A673 (cell line): Measurements from ENCODE around the gene CHRNE. TPM values are rescaled to one million over a fixed set of nuclear protein-coding genes. Genes with fewer than 3 reads are reported as not detected.
"Not testable (repeated sequence)": the region's sequence is repeated elsewhere in the genome, so short reads cannot be mapped to it uniquely, and the experiment has no call there.

Experiments used
- BruUV-seq: library from RNA; stranded (reverse); fragments of 400-500 nt; replicated peaks from 2 replicates; lab custom pipeline; 2021; lab: Mats Ljungman, UMichigan
- CTCF ChIA-PET: fragments of 300-600 bp; sonication (Branson Sonifier 250); formaldehyde crosslinking; loops from one replicate; lab custom pipeline; 2022; ENCODE audit warnings: antibody characterized with exemption; lab: Charles Lee
- POLR2A ChIA-PET: fragments of 300-600 bp; sonication (Branson Sonifier 250); formaldehyde crosslinking; loops from one replicate; lab custom pipeline; 2022; ENCODE audit warnings: antibody characterized with exemption; ENCODE audit not compliant: low non-redundant PET; lab: Charles Lee
- DNase-seq: peaks from one replicate; pipeline ENCODE4 v3.0.0-alpha.2; 2015; ENCODE audit warnings: low spot score
- H3K27ac ChIP-seq: fragments of 200-600 bp; sonication (generic); 2 replicates; pipeline ENCODE4 v1.5.1; 2016; ENCODE audit warnings: mixed run types, low read depth, mild to moderate bottlenecking, mixed read lengths, antibody characterized with exemption, low read length; ENCODE audit not compliant: poor library complexity, severe bottlenecking
- H3K27me3 ChIP-seq: fragments of 200-600 bp; sonication (generic); replicated peaks from 2 replicates; pipeline ENCODE4 v1.6.1; 2017; ENCODE audit warnings: mixed run types, low read depth, mild to moderate bottlenecking, mixed read lengths, antibody characterized with exemption, low read length; ENCODE audit not compliant: insufficient read depth, poor library complexity
- H3K36me3 ChIP-seq: fragments of 200-600 bp; sonication (generic); 2 replicates; pipeline ENCODE4 v1.6.1; 2016; ENCODE audit warnings: mixed run types, mild to moderate bottlenecking, mixed read lengths, antibody characterized with exemption, low read length; ENCODE audit not compliant: insufficient read depth, poor library complexity, severe bottlenecking
- H3K4me1 ChIP-seq: fragments of 200-600 bp; sonication (generic); 2 replicates; pipeline ENCODE4 v1.6.1; 2017; ENCODE audit warnings: mixed run types, mild to moderate bottlenecking, mixed read lengths, antibody characterized with exemption, low read length; ENCODE audit not compliant: insufficient read depth, poor library complexity, severe bottlenecking
- H3K4me3 ChIP-seq: fragments of 200-600 bp; sonication (generic); 2 replicates; pipeline ENCODE4 v1.5.1; 2016; ENCODE audit warnings: low read depth, mixed run types, mild to moderate bottlenecking, mixed read lengths, low read length; ENCODE audit not compliant: poor library complexity, severe bottlenecking
- H3K9me3 ChIP-seq: fragments of 200-600 bp; sonication (generic); 2 replicates; pipeline ENCODE4 v1.6.1; 2016; ENCODE audit warnings: mixed run types, low read depth, mild to moderate bottlenecking, mixed read lengths, antibody characterized with exemption, low read length; ENCODE audit not compliant: poor library complexity, severe bottlenecking
- EZH2 ChIP-seq: fragments of 200-600 bp; sonication (generic); IDR thresholded peaks from 2 replicates; pipeline ENCODE4 v1.6.1; 2017; ENCODE audit warnings: borderline replicate concordance, low read depth, mild to moderate bottlenecking, mixed read lengths, antibody characterized with exemption, low read length; ENCODE audit not compliant: poor library complexity, severe bottlenecking
- intact Hi-C: fragments of 100-400 bp; cut with micrococcal nuclease; formaldehyde crosslinking; loops from one replicate; pipeline ENCODE4 v1.10.0; 2022; ENCODE audit not compliant: unreplicated experiment
- total RNA-seq: library from RNA; stranded (reverse); gene quantifications from 2 replicates; pipeline ENCODE4 v1.2.3, GENCODE V29; 2021
- TF ChIP-seq, protein P1 (sequence below): fragments of 300-800, 200-600 bp; sonication (generic); conservative IDR thresholded peaks from 2 replicates; pipeline ENCODE4 v1.5.1; 2017; ENCODE audit warnings: low read depth, mild to moderate bottlenecking, antibody characterized with exemption, low read length, moderate library complexity, mixed read lengths

The CHRNE gene
- total RNA-seq, 1 experiment from 2014 or later, result 0.21 TPM

DNA sequence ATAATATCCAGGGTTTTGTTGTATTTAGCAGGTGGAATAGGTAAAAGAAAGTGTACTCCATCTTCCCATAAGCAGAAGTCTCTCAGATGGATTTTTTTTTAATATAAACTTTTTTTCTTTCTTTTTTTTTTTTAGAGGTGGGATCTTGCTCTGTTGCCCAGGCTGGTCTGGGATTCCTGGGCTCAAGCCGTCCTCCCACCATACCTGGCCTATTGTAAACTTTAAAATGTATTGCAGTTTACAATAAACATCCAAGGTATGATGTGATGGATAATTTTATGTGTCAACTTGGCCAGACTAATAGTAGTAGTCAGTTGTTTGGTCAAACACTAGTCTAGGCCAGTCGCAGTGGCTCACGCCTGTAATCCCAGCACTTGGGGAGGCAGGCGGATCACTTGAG is 18.4 kb upstream of the CHRNE start:
- no peak for DNase-seq
- TF ChIP-seq EZH2, result no peak
- TF ChIP-seq, protein P1, sequence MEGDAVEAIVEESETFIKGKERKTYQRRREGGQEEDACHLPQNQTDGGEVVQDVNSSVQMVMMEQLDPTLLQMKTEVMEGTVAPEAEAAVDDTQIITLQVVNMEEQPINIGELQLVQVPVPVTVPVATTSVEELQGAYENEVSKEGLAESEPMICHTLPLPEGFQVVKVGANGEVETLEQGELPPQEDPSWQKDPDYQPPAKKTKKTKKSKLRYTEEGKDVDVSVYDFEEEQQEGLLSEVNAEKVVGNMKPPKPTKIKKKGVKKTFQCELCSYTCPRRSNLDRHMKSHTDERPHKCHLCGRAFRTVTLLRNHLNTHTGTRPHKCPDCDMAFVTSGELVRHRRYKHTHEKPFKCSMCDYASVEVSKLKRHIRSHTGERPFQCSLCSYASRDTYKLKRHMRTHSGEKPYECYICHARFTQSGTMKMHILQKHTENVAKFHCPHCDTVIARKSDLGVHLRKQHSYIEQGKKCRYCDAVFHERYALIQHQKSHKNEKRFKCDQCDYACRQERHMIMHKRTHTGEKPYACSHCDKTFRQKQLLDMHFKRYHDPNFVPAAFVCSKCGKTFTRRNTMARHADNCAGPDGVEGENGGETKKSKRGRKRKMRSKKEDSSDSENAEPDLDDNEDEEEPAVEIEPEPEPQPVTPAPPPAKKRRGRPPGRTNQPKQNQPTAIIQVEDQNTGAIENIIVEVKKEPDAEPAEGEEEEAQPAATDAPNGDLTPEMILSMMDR, result no peak
- BruUV-seq, result no TSS peak
- ChIA-PET CTCF (no interaction called here), POLR2A (no interaction called here)
- Histone ChIP-seq H3K4me1 (no peaks in the 10 kb centered on the region), H3K4me3 (no peak overlapping the region), H3K36me3 (no peaks in the 10 kb centered on the region), H3K9me3 (no peaks in the 10 kb centered on the region), H3K27ac (no peak overlapping the region), H3K27me3 (no peaks in the 10 kb centered on the region)
- intact Hi-C loops, result no loop called here

DNA sequence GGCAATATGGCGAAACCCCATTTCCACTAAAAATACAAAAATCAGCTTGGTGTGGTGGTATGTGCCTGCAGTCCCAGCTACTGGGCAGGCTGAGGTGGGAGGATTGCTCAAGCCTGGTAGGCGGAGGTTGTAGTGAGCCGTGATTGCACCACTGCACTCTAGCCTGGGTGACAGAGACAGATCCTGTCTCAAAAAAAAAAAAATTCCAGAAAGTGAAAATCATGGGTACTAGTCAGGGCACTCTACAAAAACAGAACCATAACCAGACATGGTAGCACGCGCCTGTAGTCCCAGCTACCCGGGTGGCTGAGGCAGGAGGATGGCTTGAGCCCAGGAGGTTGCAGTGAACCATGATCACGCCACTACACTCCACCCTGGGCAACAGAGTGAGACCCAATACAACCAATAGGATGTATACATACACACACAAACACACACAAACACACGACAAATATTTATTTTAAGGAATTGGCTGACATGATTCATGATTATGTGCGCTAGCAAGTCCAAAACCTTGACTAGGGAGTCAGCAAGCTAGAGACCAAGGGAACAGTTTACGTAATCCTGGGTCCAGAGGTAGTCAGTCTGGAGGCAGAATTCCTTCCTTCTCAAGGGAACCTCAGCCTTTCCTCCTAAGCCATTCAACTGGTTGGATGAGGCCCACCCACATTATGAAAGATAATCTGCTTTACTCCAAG is 17.6 kb upstream of the CHRNE start:
- Histone ChIP-seq H3K4me1 (no peaks in the 10 kb centered on the region), H3K36me3 (no peaks in the 10 kb centered on the region), H3K4me3 (no peak overlapping the region), H3K27ac (no peak overlapping the region), H3K9me3 (no peaks in the 10 kb centered on the region), H3K27me3 (no peaks in the 10 kb centered on the region)
- intact Hi-C loops, result no loop called here
- no TSS peak for BruUV-seq
- TF ChIP-seq, protein P1, result no peak
- CTCF ChIA-PET, result no interaction called here
- no peak for DNase-seq
- POLR2A ChIA-PET, result no interaction called here

DNA sequence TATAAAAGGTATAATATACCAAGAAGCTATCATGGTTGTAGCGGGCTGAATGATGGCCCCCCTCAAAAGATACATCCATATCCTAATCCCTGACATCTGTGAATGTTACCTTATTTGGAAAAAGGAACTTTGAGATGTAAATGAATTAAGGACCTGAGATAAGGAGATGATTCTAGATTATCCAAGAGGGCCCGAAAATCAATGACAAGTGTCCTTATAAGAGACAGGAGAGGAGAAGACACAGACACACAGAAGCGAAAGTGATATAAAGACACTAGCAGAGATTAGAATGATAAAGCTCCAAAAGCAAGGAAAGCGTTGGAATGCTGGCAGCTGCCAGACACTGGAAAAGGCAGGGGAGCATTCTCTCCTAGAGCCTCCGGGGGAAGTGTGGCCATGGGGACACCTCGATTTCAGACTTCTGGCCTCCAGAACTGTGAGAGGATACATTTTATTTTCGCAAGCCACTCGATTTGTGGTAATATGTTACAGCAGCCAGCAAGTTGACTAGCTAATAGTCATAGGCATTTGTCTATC is 16.7 kb upstream of the CHRNE start:
- ChIA-PET POLR2A (no interaction called here), CTCF (no interaction called here)
- Histone ChIP-seq H3K27ac (no peak overlapping the region), H3K4me3 (no peak overlapping the region), H3K36me3 (no peaks in the 10 kb centered on the region), H3K9me3 (no peaks in the 10 kb centered on the region), H3K27me3 (no peaks in the 10 kb centered on the region), H3K4me1 (no peaks in the 10 kb centered on the region)
- TF ChIP-seq EZH2, result no peak
- TF ChIP-seq, protein P1, result no peak
- no TSS peak for BruUV-seq
- no peak for DNase-seq
- intact Hi-C loops, result no loop called here

DNA sequence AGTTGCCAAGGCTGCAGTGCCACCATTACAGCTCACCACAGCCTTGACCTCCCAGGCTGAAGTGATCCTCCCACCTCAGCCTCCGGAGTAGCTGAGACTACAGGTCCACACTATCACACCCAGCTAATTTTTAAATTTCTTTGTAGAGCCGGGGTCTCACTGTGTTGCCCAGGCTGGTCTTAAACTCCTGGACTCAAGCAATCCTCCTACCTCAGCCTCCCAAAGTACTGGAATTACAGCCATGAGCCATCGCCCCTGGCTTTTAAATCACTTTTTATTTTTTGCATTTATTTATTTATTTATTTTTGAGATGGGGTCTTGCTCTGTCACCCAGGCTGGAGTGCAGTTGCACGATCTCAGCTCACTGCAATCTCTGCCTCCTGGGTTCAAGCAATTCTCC is 11.7 kb upstream of the CHRNE start:
- CTCF ChIA-PET, H3K27ac ChIP-seq, DNase-seq, H3K4me3 ChIP-seq, H3K4me1 ChIP-seq, H3K27me3 ChIP-seq, POLR2A ChIA-PET, H3K9me3 ChIP-seq, H3K36me3 ChIP-seq, BruUV-seq, intact Hi-C loops: not testable (repeated sequence)
